GM12891 (cell line): ENCODE measurements around the gene TTC39A.
A peak's percentile ranks its signal among the peaks of the same experiment; 100 is the strongest.

Experiments
- DNase-seq: peaks from one replicate; pipeline ENCODE4 v3.0.0; 2011; ENCODE audit warnings: low spot score; ENCODE audit not compliant: insufficient read length
- FAIRE-seq: peaks from 2 replicates; lab custom pipeline; 2011; peaks lifted over from hg19 to GRCh38; lab: Jason Lieb, UNC
- PAX5 ChIP-seq: IDR thresholded peaks from 2 replicates; pipeline ENCODE4 v1.6.1; 2011; ENCODE audit warnings: low read length, moderate library complexity, mild to moderate bottlenecking; ENCODE audit not compliant: insufficient read depth, severe bottlenecking
- POLR2A ChIP-seq: IDR thresholded peaks from 2 replicates; pipeline ENCODE4 v1.6.1; 2011; ENCODE audit warnings: low read depth, low read length, control low read depth
- POLR2AphosphoS5 ChIP-seq: IDR thresholded peaks from 2 replicates; pipeline ENCODE4 v1.6.1; 2011; ENCODE audit warnings: low read depth, low read length, control low read depth
- POU2F2 ChIP-seq: IDR thresholded peaks from 2 replicates; pipeline ENCODE4 v1.6.1; 2011; ENCODE audit warnings: low read depth, mild to moderate bottlenecking, control low read depth, low read length, moderate library complexity
- SPI1 ChIP-seq: IDR thresholded peaks from 2 replicates; pipeline ENCODE4 v1.6.1; 2011; ENCODE audit warnings: low read depth, low read length, control low read depth
- TAF1 ChIP-seq: IDR thresholded peaks from 2 replicates; pipeline ENCODE4 v1.6.1; 2011; ENCODE audit warnings: low read depth, low read length, control low read depth

Gene TTC39A

DNA sequence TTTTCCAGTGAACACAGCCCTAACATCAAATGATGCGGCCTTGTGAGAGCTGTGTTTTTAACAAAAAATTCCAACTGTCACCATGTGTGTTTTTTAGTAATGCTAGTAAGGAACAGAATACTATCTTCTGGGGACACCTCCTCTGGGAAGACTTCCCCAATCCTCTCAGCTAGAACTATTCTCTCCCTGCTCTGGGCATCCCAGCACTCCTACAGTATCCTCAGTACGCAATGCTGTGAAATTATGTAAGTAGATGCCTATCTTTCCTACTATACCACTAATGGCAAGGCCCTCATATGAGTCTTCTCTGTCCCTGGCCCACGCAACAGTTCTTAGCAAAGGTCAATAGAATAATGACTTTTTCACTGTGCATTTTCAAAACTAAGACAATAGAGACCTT lies 19.5 kb upstream of the TTC39A start:
- FAIRE-seq (no peak), DNase-seq (no peak)
- TF ChIP-seq POLR2A (no peak), PAX5 (no peak)

DNA sequence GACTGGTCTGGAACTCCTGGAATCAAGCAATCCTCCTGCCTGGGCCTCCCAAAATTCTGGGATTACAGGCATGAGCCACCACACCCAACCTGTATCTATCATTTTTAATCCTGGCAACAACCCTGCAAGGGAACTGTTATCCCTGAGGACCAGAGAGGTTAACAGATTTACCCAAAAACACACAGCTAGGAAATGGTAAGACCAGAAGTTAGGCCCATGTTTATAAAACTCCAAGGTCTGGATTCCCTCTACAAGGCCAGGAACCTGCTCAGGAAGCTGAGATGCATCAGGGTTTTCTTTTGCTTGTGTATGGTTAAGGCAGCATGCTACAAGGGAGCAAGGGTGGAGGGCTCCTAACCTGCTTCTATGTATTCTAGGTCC lies 17.8 kb upstream of the TTC39A start:
- no peak for FAIRE-seq
- TF ChIP-seq POLR2AphosphoS5 (no peak), TAF1 (no peak), POLR2A (no peak), POU2F2 (no peak), SPI1 (no peak), PAX5 (no peak)

DNA sequence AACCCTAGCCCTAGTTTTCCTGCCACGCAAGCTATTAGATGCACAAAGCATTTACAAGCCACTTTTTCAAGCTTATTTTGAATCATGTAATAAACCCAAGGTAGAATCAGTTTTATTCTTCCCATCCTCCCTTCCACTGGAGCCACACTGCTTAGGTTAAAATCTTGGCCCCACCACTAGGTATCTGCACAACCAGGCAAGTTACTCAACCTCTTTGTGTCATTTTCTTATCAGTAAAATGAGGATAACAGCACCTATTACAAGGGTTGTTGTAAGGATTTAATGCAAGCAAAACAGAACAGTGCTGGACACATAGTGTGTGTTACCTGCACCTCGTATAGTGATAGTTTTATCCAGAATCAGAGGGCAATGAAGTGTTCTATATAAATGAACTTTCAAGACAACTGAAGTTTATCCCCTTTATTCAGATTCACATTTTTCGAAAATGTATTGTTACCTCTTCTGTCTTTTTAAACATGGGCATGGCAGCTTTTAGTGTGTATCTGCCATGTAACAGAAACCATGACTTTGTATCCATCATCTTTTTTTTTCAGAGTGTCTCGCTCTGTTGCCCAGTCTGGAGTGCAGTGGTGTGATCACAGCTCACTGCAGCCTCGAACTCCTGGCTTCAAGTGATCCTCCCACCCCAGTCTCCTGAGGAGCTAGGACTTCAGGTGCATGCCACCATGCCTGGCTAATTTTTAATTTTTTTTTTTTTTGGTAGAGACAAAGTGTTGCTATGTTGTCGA lies 17.2 kb upstream of the TTC39A start:
- DNase-seq (no peak), FAIRE-seq (no peak)
- TF ChIP-seq POLR2A (no peak), TAF1 (no peak), SPI1 (no peak), POU2F2 (no peak), PAX5 (no peak), POLR2AphosphoS5 (no peak)

More for the DNA sequence above, 17.8 kb upstream of the TTC39A start:
- DNase-seq: no peak

- FAIRE-seq: peak; percentile 81
- no peak for DNase-seq
- no peak for TF ChIP-seq PAX5
- TF ChIP-seq POU2F2: no peak
- no peak for TF ChIP-seq SPI1
- TF ChIP-seq POLR2AphosphoS5: no peak; the same call in 1 of the 2 replicates
- no peak for TF ChIP-seq TAF1
- TF ChIP-seq POLR2A: no peak
Observed at GRCh38 chr1:51346086-51346942, 16.0 kb upstream of the TTC39A start.

GRCh38 chr1:51345300-51345687 lies 14.9 kb upstream of the TTC39A start:
- DNase-seq (no peak), FAIRE-seq (no peak)
- TF ChIP-seq TAF1 (no peak), SPI1 (no peak), POLR2A (no peak), PAX5 (no peak), POU2F2 (no peak), POLR2AphosphoS5 (no peak)

GRCh38 chr1:51344602-51345299 lies 14.4 kb upstream of the TTC39A start:
- no peak for DNase-seq
- no peak for FAIRE-seq
- no peak for TF ChIP-seq POLR2AphosphoS5
- peak; percentile 38 for TF ChIP-seq PAX5
- TF ChIP-seq SPI1: no peak

DNA sequence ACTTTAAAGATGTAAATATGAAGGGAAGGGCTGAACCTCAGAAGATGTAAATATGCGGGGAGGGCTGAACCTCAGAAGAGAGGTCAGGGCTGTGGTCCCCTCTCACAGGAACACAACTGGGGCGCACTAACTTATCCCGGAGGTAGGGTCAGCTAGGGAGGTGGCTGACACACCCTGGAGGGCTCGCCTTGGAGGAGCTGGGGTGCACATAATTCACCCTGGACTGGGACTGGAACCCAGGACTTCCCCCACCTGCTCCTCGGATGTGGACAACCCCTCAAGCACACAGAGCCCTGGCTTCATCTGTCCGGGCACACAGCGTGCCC lies 13.9 kb upstream of the TTC39A start:
- DNase-seq (no peak), FAIRE-seq (peak; percentile 77)
- TF ChIP-seq POU2F2 (no peak), PAX5 (no peak), POLR2AphosphoS5 (no peak), SPI1 (no peak), POLR2A (no peak), TAF1 (no peak)

DNA sequence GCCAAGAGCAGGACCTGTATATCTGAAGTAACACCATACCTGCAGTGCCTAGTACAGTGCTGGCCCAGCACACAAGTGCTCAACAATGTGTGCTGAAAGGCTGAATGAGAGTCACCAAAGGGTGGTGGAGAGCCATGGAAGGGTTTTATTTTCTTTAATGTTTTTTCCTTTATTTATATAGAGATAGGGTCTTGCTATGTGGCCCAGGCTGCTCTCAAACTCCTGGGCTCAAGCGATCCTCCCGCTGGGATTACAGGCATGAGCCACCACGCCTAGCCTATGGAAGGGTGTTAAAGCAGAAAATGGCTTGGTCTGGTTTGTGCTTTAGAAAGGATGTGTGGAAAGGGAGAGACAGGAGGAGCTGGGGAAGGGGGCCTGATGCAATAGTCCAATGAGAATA lies 13.3 kb upstream of the TTC39A start:
- TF ChIP-seq TAF1 (no peak), POU2F2 (no peak), POLR2A (no peak), PAX5 (no peak), SPI1 (no peak), POLR2AphosphoS5 (no peak)
- no peak for FAIRE-seq
- no peak for DNase-seq

GRCh38 chr1:51342591-51343206 lies 12.3 kb upstream of the TTC39A start:
- FAIRE-seq (no peak), DNase-seq (no peak)

More at GRCh38 chr1:51342591-51343206, 12.3 kb upstream of the TTC39A start:
- TF ChIP-seq SPI1 (peak; percentile 64), POU2F2 (no peak), POLR2AphosphoS5 (no peak)
